NCI-H345 treated with DMSO at 0.1 percent for 48 hours (cell line): Measurements from ENCODE around the gene PMIS2.

Experiments used
- DNase-seq: peaks from one replicate; lab custom pipeline; 2025; ENCODE audit not compliant: unreplicated experiment; lab: John Stamatoyannopoulos, UW

PMIS2 gene

GRCh38 chr19:35623327-35624010, 37.5 kb downstream of the PMIS2 start:
- no peak for DNase-seq

- DNase-seq: no peak
Observed at GRCh38 chr19:35628264-35628564, 42.2 kb downstream of the PMIS2 start.

GRCh38 chr19:35628565-35629331, 42.8 kb downstream of the PMIS2 start, which contains the start of gene RBM42:
RBM42 (plus strand) TSS chr19:35629036; CDS start chr19:35629154, 118 bp downstream.
- DNase-seq: peak; percentile 100

- DNase-seq: no peak
Observed at GRCh38 chr19:35629332-35629633, 43.3 kb downstream of the PMIS2 start.

DNA sequence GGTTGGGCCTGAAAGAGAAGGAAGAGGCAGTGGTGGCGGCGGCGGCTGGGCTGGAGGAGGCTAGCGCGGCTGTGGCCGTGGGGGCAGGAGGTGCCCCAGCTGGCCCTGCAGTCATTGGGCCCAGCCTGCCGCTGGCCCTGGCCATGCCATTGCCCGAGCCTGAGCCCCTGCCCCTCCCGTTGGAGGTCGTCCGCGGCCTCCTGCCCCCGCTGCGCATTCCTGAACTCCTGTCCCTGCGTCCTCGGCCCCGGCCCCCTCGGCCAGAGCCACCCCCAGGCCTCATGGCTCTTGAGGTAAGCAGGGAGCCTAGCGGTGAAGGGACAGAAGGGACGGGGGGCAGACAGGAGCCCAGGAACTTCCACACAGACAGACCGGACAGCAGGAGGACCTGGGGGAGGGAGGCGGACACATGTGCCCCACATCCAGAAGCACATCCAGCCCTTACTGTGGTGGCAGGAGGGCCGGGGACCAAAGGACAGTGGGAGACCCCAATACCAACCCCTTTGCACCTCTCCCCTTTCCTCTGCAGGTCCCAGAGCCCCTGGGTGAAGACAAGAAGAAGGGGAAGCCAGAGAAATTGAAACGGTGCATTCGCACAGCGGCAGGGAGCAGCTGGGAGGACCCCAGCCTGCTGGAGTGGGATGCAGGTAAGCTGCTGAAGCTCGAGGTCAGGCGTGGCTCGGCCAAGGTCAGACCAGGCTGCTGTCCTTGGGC, 47.9 kb downstream of the PMIS2 start:
- DNase-seq: no peak

DNA sequence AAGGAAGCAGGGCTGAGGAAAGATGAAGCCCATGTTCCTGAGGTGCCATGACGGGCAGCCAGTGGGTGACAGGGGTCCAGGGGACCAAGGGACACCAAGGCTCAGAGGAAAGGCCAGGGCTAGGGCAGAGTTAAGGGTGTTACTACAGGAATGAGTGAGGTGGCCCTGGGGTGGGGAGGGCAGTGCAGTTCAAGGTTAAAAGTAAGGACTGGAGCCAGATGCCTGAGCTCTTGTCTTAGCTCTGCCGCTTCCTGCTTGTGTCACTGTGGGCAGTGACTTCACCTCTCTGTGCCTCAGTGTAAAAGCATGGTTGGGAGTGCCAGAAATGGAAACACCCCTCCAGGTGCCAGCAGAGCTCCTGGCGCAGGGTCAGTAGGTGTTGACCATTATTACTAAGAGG, 50.7 kb downstream of the PMIS2 start:
- no peak for DNase-seq
